Neutrophil (primary cell): ENCODE results near the gene NFIA.

Source experiments
- H3K27ac ChIP-seq: fragments of 200-600 bp; sonication (generic); 2 replicates; pipeline ENCODE4 v1.5.1; 2016; ENCODE audit warnings: mild to moderate bottlenecking, moderate library complexity
- H3K27me3 ChIP-seq: fragments of 200-600 bp; sonication (generic); 2 replicates; pipeline ENCODE4 v1.6.0; 2016; ENCODE audit warnings: mild to moderate bottlenecking
- H3K36me3 ChIP-seq: fragments of 200-600 bp; sonication (generic); 2 replicates; pipeline ENCODE4 v1.5.1; 2017
- H3K4me1 ChIP-seq, 2 experiments: fragments of 200-600 bp in 1 of 2; sonication (generic) in 1 of 2; 1 replicate in 1 of 2; 2 replicates in 1 of 2; pipeline versions ENCODE4 v1.5.1 to v1.6.1; 2013 to 2016; ENCODE audit warnings: low read depth in 1 of 2, low read length in 1 of 2, mild to moderate bottlenecking in 1 of 2, moderate library complexity in 1 of 2; ENCODE audit not compliant: control insufficient read depth in 1 of 2, insufficient read depth in 1 of 2
- H3K4me3 ChIP-seq, 2 experiments: fragments of 200-600 bp in 1 of 2; sonication (generic) in 1 of 2; 1 replicate in 1 of 2; 2 replicates in 1 of 2; pipeline ENCODE4 v1.5.1; 2013 to 2016; ENCODE audit warnings: low read depth in 1 of 2, low read length in 1 of 2, mild to moderate bottlenecking in 1 of 2, moderate library complexity in 1 of 2
- H3K9me3 ChIP-seq: fragments of 200-600 bp; sonication (generic); 2 replicates; pipeline ENCODE4 v1.5.1; 2016
- TF ChIP-seq, protein P1 (sequence below): fragments of 200-600 bp; sonication (generic); IDR thresholded peaks from 2 replicates; pipeline ENCODE4 v1.5.1; 2016; ENCODE audit warnings: antibody characterized with exemption

NFIA gene

DNA sequence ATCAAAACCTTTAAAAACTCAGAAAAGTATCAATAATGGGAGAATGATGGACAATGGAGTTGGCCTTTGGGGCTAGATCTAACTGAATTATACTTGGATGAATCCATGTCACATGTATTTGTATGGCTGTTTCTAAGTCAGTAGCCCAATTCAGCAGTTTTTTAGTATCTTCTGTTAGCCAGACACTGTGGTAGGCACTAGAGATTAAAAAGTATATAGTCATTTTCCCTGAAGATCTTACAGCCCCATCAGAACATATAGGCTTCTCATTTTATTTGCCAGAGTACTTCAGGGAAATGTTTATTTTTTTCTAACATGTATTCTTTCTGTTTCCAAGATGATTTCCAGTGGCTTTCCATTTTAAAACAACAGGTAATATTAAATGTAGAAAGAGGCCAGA is 273.7 kb downstream of the NFIA start:
- no peak overlapping the region for H3K4me3 ChIP-seq
- TF ChIP-seq, protein P1, sequence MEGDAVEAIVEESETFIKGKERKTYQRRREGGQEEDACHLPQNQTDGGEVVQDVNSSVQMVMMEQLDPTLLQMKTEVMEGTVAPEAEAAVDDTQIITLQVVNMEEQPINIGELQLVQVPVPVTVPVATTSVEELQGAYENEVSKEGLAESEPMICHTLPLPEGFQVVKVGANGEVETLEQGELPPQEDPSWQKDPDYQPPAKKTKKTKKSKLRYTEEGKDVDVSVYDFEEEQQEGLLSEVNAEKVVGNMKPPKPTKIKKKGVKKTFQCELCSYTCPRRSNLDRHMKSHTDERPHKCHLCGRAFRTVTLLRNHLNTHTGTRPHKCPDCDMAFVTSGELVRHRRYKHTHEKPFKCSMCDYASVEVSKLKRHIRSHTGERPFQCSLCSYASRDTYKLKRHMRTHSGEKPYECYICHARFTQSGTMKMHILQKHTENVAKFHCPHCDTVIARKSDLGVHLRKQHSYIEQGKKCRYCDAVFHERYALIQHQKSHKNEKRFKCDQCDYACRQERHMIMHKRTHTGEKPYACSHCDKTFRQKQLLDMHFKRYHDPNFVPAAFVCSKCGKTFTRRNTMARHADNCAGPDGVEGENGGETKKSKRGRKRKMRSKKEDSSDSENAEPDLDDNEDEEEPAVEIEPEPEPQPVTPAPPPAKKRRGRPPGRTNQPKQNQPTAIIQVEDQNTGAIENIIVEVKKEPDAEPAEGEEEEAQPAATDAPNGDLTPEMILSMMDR: no peak
- H3K27me3 ChIP-seq: no peaks in the 10 kb centered on the region
- no peaks in the 10 kb centered on the region for H3K4me1 ChIP-seq
- no peak overlapping the region for H3K27ac ChIP-seq
- H3K36me3 ChIP-seq: no peaks in the 10 kb centered on the region
- H3K9me3 ChIP-seq: no peaks in the 10 kb centered on the region

DNA sequence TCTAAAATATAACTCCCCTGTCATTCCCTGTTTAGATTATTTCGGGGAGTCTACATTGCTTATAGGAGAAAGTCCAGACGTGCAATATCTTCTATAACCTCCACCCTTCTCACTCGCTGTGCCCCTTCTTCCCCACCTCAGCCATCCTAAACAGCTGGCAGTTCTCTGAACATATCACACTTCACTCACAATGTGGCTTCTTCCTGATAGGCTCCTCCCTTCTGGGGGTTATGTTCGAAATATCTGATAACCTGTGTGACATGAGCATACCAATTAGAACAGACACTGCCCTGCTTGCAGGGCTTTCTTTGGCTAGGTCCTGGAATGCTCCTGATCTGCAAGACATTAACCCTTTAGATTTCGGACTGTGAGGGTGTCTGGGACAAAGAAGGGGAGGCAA is 274.6 kb downstream of the NFIA start:
- Histone ChIP-seq H3K27me3 (no peaks in the 10 kb centered on the region), H3K36me3 (no peaks in the 10 kb centered on the region), H3K27ac (no peak overlapping the region), H3K4me1 (no peaks in the 10 kb centered on the region), H3K9me3 (no peaks in the 10 kb centered on the region), H3K4me3 (no peak overlapping the region)
- TF ChIP-seq, protein P1: no peak

DNA sequence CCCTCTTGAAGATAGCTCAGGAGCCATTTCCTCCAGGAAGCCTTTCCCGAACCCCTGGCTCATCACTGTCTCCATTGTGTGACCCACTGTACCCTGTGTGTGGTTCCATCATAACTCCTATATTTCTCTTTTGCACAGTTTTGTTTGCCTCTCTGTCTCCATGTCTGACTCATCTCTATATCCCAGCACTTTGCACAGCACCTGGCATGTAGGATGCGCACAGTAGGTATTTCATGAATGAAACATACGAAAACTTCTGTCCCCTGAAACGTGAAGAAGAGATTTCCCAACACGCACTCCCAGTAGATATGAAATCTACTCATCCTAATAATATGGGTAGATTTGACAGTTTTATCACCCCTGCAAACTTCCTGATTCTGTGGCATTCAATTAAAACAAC is 275.2 kb downstream of the NFIA start:
- H3K4me3 ChIP-seq: no peak overlapping the region
- TF ChIP-seq, protein P1: no peak
- no peak overlapping the region for H3K27ac ChIP-seq
- no peaks in the 10 kb centered on the region for H3K4me1 ChIP-seq
- H3K36me3 ChIP-seq: no peaks in the 10 kb centered on the region
- no peaks in the 10 kb centered on the region for H3K9me3 ChIP-seq
- H3K27me3 ChIP-seq: no peaks in the 10 kb centered on the region

DNA sequence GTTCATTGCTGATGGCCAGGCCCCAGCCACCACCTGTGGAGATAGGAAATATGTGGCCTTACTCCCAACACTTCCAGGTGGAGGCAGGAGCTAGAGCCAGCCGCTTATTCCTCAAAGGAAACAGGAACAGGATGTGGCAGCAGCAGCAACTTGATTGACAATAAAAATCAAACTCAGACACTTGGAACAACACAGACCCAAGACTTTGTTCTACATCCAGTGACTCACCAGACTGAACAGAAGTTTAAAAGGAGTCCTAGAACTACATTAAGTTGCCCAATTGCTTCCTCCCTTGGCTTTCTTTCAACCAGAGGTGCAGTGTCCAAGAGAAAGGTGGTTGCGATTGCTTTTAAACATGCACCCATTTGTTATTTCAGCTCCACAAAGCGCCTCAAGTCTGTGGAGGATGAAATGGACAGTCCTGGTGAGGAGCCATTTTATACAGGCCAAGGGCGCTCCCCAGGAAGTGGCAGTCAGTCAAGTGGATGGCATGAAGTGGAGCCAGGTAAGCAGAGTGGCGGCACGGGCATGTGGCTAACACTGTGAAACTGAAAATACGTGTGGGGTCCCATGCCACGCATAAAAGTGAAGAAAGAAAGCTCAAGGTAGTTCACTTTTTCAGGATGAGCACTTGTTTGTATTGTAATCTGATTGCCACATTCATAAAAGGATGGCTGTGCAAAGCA is 276.6 kb downstream of the NFIA start:
- TF ChIP-seq, protein P1: no peak
- Histone ChIP-seq H3K27me3 (no peaks in the 10 kb centered on the region), H3K4me3 (no peak overlapping the region), H3K9me3 (no peaks in the 10 kb centered on the region), H3K27ac (no peak overlapping the region), H3K4me1 (no peaks in the 10 kb centered on the region), H3K36me3 (no peaks in the 10 kb centered on the region)

DNA sequence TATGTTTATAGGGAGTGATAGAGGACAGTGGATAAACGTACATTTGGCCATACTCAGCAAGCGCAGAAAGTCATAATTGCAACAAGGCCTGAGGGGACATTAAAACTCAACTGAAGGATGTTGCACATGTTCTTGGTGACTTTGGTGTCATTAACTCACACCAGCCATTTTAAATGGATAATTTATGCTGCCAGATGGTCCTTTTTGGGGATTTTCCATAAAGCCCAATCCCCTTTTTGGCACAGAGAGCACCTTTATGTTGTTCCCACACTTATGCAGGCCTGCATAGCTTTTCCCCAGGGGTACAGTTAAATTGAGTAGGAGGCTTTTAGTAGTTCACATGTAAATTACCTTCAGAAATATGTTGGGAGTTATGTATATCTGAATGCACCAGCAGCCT is 279.6 kb downstream of the NFIA start:
- TF ChIP-seq, protein P1: no peak
- Histone ChIP-seq H3K9me3 (no peaks in the 10 kb centered on the region), H3K36me3 (no peaks in the 10 kb centered on the region), H3K4me1 (no peaks in the 10 kb centered on the region), H3K27ac (no peak overlapping the region), H3K4me3 (no peak overlapping the region), H3K27me3 (no peaks in the 10 kb centered on the region)
